Endometrial microvascular endothelial cells (primary cell): ENCODE measurements around the gene DKK3. TPM values are rescaled to one million over a fixed set of nuclear protein-coding genes. Genes with fewer than 3 reads are reported as not detected.

Experiments used
- in situ Hi-C: cut with HindIII; loops from 2 replicates; pipeline ENCODE4 v1.10.0; 2017; ENCODE audit warnings: low sequenced_read_pairs, low pct_unique_long_range_greater_than_20kb; ENCODE audit errors: inconsistent ontology term
- total RNA-seq: library from RNA; depleted of rRNA; stranded (reverse); fragments of >200 nt; gene quantifications from one replicate; pipeline ENCODE4 v1.2.3, GENCODE V29; 2015; ENCODE audit errors: inconsistent ontology term

DKK3 gene
- total RNA-seq, 1 donor from 2014 or later: 192 TPM

DNA sequence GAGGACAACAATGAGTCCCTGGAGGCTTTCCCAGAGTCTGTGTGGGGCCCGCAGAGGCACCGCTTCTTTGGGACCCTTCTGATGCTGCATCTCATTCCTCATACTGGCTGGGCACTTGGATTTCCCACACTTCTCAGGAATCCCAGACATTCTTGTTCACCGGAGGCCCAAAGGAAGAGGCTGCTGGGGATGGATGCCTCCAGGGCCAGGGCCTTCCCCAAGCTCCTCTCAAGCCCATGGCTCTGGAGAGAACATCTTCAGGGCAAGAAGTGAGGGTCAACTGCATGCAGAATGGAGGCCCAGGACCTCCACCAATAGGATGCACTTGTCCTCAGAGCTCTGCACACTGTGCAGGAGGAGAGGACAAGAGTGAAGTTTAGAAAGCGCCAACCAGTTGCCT, 34.6 kb downstream of the DKK3 start:
- in situ Hi-C loops: no loop called here

- in situ Hi-C loops: no loop called here
These were observed 35.0 kb downstream of the DKK3 start for GRCh38 chr11:11973361-11973800.

DNA sequence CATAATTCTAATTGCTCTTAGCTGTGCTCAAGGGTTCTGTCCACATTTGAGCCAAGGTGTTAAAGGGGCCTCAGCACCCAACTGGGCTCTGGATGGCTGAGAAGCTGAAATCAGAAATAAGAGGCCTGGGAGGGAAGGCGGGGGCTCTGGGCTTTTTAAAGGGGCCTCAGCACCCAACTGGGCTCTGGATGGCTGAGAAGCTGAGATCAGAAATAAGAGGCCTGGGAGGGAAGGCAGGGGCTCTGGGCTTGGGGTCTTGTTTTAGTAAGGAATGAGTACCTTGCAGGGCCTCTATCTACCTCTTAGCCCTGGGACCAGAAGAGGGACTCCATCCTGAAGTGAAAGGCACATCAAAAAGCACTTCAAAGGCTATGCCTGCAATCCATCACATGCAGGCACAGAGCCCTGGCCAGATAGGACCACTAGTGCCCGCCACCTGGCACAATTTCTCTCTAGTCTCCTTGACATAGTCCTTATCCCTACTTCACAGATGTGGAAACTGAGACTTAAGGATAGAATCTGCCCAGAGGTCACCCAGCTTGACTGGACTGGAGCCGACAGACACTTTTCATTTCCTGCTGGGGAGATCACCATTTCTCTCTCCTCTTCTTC, 35.6 kb downstream of the DKK3 start:
- in situ Hi-C loops: no loop called here

DNA sequence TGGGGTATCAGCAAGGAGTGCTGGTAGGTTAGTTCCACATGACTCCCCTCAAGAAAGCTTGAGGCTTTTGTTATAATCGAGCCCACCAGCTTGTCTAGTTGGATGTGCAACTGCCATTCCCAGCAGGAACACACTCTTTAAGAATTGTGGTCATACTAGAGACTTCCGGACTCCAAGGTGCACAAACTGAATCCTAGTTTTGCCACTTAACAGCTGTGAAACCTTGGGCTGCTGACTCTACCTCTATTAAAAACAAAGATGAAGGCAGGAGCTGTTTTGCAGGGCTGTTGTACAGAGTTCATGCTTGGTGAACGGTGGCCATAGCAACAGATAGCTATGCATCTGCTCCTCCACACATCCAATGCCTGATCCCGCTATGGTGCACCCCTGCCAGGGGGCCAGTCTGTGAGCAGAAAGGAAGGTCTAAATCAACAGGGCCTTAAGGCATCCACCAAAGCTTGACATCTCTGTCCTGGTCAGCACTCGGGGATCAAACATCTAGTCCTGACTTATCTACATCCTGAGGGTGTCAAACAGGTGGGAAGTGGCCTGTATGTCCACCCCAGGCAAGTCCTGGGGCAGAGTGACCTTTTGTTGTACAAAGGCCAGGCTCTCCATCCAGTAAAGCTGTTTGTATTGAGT, 36.4 kb downstream of the DKK3 start:
- in situ Hi-C loops: no loop called here

- in situ Hi-C loops: no loop called here
These were observed 37.9 kb downstream of the DKK3 start for GRCh38 chr11:11970556-11970955.

GRCh38 chr11:11969380-11970215, 38.8 kb downstream of the DKK3 start:
- in situ Hi-C loops: no loop called here

GRCh38 chr11:11968511-11969280, 39.7 kb downstream of the DKK3 start:
- in situ Hi-C loops: no loop called here

DNA sequence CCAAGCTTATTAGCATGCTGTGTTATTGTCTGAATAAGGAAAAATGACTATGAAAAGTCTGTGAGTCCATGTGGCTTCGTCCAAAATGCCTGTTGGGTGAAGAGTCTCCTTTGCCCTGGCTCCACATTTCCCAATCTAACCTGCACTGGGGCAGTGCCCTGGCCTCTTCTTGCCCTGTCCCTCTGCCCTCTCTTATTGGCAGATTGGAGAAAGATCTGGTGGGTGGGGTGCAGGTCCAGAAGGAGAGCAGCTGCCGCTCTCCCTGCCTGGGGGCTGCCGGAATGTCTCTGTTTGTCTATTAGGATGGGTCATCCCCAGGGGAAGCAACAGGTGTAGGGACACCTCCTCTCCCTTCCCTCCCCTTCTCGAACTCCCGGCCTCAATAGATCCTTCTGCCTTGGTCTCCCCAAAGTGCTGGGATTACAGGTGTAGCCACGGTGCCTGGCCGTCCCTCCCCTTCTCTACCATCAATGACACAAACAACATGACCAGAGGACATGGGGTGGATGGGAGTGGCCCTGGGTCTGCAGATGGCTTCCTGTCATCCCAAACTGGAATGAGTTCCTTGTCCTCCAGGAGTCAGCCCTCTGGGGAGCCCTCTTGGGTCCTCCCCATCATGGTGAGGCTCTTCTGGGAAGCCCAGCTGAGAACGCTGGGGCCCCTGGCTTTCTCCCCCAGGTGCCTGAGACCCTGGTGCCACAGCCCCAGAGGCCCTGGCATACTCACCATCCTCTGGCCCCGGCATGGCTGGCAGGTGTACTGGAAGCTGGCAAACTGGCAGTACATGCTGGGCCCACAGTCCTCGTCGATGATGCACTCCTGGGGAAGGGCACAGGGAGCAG, 40.5 kb downstream of the DKK3 start:
- in situ Hi-C loops: no loop called here

GRCh38 chr11:11966826-11967668, 41.4 kb downstream of the DKK3 start:
- in situ Hi-C loops: no loop called here

DNA sequence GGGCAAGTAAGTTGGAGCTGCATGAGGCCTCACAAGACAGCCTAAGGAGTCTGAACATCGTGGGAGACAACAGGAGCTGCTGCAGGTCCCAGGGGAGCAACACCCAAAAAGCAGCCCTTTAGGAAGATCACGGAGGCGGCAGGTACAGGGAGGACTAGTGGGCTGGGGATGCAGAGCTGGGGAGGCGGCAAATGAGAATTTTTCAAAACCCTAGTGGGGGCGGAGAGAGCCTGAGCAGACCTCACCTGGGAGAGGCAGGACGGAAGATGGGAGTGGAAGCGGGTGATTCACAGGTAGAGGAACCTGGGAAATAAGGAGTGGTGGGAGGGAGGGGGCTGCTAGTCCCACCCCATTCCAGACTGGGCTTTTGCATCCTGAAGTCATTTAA, 42.1 kb downstream of the DKK3 start:
- in situ Hi-C loops: no loop called here

- in situ Hi-C loops: no loop called here
These were observed 42.6 kb downstream of the DKK3 start for GRCh38 chr11:11965656-11966353.

DNA sequence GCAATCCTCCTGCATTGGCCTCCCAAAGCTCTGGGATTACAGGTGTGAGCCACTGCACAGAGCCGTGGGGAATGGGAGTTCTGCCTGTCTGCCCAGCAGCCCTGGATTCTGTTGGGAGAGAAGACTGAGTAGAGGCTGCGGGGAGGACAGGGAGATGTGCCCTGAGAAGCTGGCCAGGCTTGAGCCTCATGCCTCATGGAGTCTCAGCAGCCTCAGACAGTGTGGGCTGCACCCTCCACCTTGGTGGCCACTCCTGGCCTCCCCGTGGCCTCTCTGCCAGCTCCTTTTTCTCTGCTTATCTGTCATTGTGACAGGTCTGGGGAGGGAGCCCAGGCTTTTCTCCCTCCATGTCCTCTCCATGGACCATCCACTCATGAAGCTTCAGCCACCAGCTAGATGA, 43.2 kb downstream of the DKK3 start:
- in situ Hi-C loops: no loop called here

GRCh38 chr11:11964774-11965150, 43.7 kb downstream of the DKK3 start:
- in situ Hi-C loops: no loop called here

GRCh38 chr11:11963842-11964773, 44.3 kb downstream of the DKK3 start:
- in situ Hi-C loops: no loop called here

- in situ Hi-C loops: no loop called here
These were observed 45.4 kb downstream of the DKK3 start for GRCh38 chr11:11963067-11963466.

GRCh38 chr11:11961399-11962028, 46.9 kb downstream of the DKK3 start:
- in situ Hi-C loops: no loop called here
